ENCODE measurements around the gene CPA5.

DNA sequence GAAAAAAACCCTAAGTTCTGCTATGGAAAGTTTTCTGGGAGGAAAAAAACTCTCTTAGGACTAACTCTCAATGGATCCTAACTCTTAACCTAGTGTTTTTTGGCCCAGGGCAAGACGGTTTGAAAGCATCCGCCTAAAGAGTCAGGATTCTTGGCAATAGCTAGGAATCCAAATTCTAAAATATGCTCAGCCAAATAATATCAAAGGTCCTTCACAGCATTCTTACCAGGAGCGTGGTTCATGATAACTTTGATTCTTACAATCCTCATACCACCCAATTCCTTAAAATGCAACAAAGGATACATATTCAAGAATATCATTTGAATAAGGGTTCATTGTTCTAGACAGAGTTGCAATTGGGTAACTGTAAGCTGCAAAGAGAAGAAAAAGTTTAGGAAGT, 57.0 kb downstream of the CPA5 start:
- TF ChIP-seq, protein P1, sequence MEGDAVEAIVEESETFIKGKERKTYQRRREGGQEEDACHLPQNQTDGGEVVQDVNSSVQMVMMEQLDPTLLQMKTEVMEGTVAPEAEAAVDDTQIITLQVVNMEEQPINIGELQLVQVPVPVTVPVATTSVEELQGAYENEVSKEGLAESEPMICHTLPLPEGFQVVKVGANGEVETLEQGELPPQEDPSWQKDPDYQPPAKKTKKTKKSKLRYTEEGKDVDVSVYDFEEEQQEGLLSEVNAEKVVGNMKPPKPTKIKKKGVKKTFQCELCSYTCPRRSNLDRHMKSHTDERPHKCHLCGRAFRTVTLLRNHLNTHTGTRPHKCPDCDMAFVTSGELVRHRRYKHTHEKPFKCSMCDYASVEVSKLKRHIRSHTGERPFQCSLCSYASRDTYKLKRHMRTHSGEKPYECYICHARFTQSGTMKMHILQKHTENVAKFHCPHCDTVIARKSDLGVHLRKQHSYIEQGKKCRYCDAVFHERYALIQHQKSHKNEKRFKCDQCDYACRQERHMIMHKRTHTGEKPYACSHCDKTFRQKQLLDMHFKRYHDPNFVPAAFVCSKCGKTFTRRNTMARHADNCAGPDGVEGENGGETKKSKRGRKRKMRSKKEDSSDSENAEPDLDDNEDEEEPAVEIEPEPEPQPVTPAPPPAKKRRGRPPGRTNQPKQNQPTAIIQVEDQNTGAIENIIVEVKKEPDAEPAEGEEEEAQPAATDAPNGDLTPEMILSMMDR (IDR thresholded peaks at IDR 0.05): no peak
- no peak for TF ChIP-seq POLR2A (IDR thresholded peaks at IDR 0.05)

All from right lobe of liver (tissue), 4 donors.